T1000 (cell line): ENCODE measurements around the gene SZT2.
"Not testable (repeated sequence)": the region's sequence is repeated elsewhere in the genome, so short reads cannot be mapped to it uniquely, and the experiment has no call there.

Experiments used
- DNase-seq: peaks from one replicate; lab custom pipeline; 2025; ENCODE audit warnings: mixed read lengths; lab: John Stamatoyannopoulos, UW

The SZT2 gene

GRCh38 chr1:43363283-43363934, 26.3 kb upstream of the SZT2 start:
- no peak for DNase-seq

- no peak for DNase-seq
Observed at GRCh38 chr1:43363935-43364525, 25.7 kb upstream of the SZT2 start.

- no peak for DNase-seq
Observed at GRCh38 chr1:43365678-43366077, 24.0 kb upstream of the SZT2 start.

- DNase-seq, result no peak
Observed at GRCh38 chr1:43366179-43366578, 23.5 kb upstream of the SZT2 start.

GRCh38 chr1:43366601-43367025, 23.1 kb upstream of the SZT2 start:
- no peak for DNase-seq

DNA sequence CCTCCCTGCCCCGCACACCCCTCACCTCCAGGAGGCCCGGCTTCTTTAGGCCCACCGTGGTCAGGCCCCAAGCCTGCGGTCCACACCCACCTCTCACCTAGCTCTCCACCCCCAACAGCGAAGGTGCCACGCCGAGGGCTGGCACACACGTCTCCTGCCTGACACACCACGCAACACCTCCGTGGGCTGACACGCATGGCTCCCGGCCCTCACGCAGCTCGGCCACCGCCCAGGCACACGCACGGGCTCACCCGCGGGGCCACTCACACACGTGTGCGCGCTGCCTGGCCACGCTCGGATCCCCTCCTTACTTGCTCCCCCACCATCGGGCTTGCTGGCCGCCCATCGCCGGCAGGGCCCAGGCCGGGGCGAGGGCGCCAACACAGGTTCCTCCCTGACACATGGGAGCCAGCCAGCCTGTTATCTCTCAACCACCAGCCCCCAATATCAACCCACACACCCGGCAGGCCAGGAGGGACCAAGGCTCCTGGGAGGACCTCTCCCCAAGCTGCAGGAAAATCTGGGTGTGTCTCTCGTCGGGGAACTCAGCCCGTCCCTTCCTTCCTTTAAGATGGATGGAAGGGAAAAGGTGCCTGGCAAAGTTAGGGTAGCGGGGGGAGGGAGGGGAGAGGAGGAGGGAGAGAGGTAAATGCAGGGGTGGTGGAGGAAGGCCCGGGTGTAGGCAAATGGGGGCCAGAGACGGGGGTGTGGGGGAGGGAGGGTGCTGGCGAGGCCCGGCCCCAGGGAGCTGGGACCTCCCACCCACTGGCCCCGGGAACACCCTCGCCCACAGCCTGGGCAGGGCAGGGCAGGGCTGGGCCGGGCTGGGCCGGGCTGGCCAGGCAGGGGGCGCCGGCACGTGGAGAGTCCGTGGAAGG, 22.4 kb upstream of the SZT2 start:
- DNase-seq, result no peak

GRCh38 chr1:43367904-43368645, 21.6 kb upstream of the SZT2 start, which contains the start of gene ELOVL1:
ELOVL1 (minus strand) TSS chr1:43368011; CDS start chr1:43365609, 2,402 bp downstream.
- peak; percentile 85 for DNase-seq

- DNase-seq, result no peak
Observed at GRCh38 chr1:43368646-43369020, 21.1 kb upstream of the SZT2 start.

DNA sequence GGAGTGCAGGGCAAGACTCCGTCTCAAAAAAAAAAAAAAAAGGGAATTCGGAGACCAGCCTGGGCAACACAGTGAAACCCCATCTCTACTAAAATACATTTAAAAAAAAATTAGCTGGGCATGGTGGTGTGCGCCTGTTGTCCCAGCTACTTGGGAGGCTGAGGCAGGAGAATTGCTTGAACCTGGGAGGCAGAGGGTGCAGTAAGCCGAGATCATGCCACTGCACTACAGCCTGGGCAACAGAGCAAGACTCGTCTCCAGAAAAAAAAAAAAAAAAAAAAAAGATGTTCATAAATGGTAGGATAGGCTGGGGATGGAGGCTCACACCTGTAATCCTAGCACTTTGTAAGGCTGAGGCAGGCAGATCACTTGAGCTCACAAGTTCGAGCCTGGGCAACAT, 19.9 kb upstream of the SZT2 start:
- DNase-seq, result not testable (repeated sequence)

DNA sequence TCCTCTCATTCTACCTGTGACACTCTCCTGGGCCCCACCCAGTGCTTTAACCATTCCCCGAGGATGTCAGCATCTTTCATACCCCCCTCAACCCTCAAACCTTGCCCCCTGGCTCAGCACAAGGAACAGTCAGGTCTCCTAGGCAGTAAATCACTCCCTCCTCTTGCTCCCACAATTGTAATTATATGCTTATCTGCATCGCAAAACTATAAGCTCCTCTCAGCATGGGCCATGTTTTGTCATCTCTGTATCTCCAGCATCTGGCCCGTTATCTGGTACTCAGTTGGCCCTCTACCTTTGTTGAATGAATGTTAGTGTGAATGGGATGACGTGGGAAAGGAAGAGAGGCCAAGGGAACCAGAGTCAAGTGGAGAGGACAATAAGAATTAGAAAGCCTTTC, 19.1 kb upstream of the SZT2 start:
- DNase-seq, result no peak

GRCh38 chr1:43372172-43372571, 17.5 kb upstream of the SZT2 start:
- no peak for DNase-seq

- DNase-seq, result peak; percentile 34
Observed at GRCh38 chr1:43373066-43373940, 16.4 kb upstream of the SZT2 start.

DNA sequence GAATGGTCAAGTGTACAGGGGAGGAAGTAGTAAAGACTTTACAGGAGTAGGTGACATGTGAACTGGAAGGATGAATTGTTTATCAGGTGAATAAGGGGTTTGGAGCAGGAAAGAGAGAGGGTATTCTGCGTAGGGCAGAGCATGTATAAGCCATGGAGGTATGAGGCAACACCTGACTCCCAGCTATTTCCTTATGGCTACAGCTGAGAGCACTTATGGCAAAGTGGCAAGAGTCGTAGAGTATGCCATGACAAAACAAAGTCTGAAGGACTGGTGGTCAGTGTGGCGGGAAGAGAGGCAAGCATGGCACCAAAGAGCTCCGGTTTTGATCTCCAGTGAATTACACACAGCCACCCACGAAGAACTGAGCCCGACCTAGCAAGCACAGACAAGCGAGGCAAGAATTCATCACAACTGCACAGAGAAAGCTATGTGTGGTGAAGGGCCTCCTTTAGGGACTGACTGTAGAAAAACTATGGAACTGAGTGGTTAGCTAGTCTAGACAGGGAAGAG, 12.9 kb upstream of the SZT2 start:
- no peak for DNase-seq

DNA sequence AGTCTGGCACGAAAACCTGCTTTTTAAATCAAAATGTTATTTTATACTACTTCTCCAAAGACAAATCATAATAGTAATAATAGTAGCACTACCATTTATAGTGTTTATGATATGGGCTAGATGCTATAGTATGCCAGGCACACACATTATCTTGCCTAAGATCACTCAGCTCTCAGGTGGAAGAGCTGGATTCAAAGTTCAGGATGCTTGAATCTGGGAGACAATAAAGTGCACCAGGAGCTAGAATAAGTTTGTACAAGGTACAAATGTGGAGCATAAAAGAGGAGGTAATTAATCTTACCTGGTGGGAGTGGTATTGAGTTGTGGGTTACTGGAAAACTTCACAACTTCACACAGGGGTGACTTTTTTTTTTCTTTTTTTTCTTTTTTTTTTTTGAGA, 11.9 kb upstream of the SZT2 start:
- no peak for DNase-seq

- DNase-seq, result no peak
Observed at GRCh38 chr1:43379476-43379875, 10.2 kb upstream of the SZT2 start.

DNA sequence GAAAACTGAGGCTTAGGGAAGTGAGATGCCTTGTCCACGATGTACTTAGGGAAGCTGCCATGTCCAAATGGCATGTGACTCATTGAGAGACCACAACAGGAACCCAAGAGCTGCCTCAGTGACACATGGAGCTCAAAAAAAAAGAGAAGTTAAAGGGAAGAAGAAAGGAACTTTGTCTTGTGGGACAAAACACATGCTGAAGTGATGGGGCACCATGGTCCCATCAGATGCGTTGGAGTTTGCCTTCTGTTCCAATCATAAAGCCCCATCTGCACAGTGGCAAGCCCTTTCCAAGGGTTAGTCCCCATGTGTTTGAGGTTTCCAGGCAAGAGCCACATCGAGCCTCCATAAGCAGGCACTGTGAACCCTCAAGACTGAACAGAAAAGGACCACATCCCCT, 8.1 kb upstream of the SZT2 start:
- DNase-seq, result no peak

GRCh38 chr1:43382027-43382779, 7.5 kb upstream of the SZT2 start:
- DNase-seq, result no peak

- DNase-seq, result no peak
Observed at GRCh38 chr1:43383449-43383848, 6.2 kb upstream of the SZT2 start.

DNA sequence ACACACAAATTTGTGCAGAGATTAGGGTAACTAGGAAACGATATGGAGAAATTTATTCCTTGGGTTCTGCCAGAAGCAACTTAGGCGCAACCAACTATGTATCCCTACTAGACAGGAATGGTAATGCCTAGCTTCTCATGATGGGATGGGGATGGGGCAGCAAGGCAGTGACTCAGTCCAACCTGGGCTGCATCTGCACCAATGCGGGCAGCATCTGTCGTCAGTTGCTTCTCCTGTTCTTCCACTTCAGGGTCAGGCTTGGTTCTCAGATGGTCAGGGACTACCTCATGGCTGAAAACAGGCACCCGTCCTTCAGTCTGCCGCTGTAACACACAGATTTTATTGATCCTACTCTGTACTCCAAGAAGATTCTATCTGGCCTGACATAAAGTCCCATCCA, 3.0 kb upstream of the SZT2 start:
- DNase-seq, result no peak

GRCh38 chr1:43387976-43388599, 1.6 kb upstream of the SZT2 start:
- DNase-seq, result no peak
